SK-N-SH (cell line): Measurements from ENCODE around the gene MINDY4.

Experiments
- CHD2 ChIP-seq: fragments of 150-350 bp; IDR thresholded peaks from 2 replicates; pipeline ENCODE4 v1.6.1; 2018; ENCODE audit warnings: low read length; ENCODE audit not compliant: partially characterized antibody
- CTCF ChIP-seq: fragments of 200-600 bp; sonication (generic); IDR thresholded peaks from 2 replicates; pipeline ENCODE4 v1.6.1; 2017; ENCODE audit warnings: antibody characterized with exemption, mild to moderate bottlenecking, moderate library complexity
- GABPA ChIP-seq: IDR thresholded peaks from 2 replicates; pipeline ENCODE4 v1.4.0; 2012; ENCODE audit warnings: low read depth, mild to moderate bottlenecking
- NRF1 ChIP-seq: IDR thresholded peaks from 2 replicates; pipeline ENCODE4 v1.6.1; 2012; ENCODE audit warnings: low read depth, mild to moderate bottlenecking, low read length
- RAD21 ChIP-seq: IDR thresholded peaks from 2 replicates; pipeline ENCODE4 v1.6.1; 2012; ENCODE audit warnings: mild to moderate bottlenecking, low read length
- RCOR1 ChIP-seq: fragments of 150-350 bp; IDR thresholded peaks from 2 replicates; pipeline ENCODE4 v1.6.1; 2017; ENCODE audit warnings: antibody characterized with exemption, low read length
- RFX5 ChIP-seq: IDR thresholded peaks from 2 replicates; pipeline ENCODE4 v1.6.1; 2012; ENCODE audit warnings: mild to moderate bottlenecking, improper control_type of control experiment, low read length
- SIN3A ChIP-seq: IDR thresholded peaks from 2 replicates; pipeline ENCODE4 v1.6.1; 2012; ENCODE audit warnings: low read depth, mild to moderate bottlenecking, low read length, moderate library complexity, borderline replicate concordance
- USF2 ChIP-seq: fragments of 150-350 bp; IDR thresholded peaks from 2 replicates; pipeline ENCODE4 v1.6.1; 2017; ENCODE audit warnings: antibody characterized with exemption, low read length, low read depth, borderline replicate concordance
- YY1 ChIP-seq: IDR thresholded peaks from 2 replicates; pipeline ENCODE4 v1.4.0; 2012; ENCODE audit warnings: low read depth, mild to moderate bottlenecking

- TF ChIP-seq USF2: no peak
- TF ChIP-seq GABPA: no peak
- TF ChIP-seq RCOR1: no peak
- no peak for TF ChIP-seq CHD2
- TF ChIP-seq CTCF: no peak
- TF ChIP-seq SIN3A: no peak
- no peak for TF ChIP-seq NRF1
- TF ChIP-seq YY1: no peak
- TF ChIP-seq RFX5: no peak
- no peak for TF ChIP-seq RAD21
These were observed 17.6 kb downstream of the MINDY4 start for GRCh38 chr7:30788640-30789333.
